GM19240 (cell line): ENCODE measurements around the gene YWHAB.
"Not testable (repeated sequence)": the region's sequence is repeated elsewhere in the genome, so short reads cannot be mapped to it uniquely, and the experiment has no call there.

ENCODE experiments used
- DNase-seq: peaks from one replicate; pipeline ENCODE4 v3.0.0; 2011; ENCODE audit warnings: low spot score; ENCODE audit not compliant: insufficient read length

Gene YWHAB

DNA sequence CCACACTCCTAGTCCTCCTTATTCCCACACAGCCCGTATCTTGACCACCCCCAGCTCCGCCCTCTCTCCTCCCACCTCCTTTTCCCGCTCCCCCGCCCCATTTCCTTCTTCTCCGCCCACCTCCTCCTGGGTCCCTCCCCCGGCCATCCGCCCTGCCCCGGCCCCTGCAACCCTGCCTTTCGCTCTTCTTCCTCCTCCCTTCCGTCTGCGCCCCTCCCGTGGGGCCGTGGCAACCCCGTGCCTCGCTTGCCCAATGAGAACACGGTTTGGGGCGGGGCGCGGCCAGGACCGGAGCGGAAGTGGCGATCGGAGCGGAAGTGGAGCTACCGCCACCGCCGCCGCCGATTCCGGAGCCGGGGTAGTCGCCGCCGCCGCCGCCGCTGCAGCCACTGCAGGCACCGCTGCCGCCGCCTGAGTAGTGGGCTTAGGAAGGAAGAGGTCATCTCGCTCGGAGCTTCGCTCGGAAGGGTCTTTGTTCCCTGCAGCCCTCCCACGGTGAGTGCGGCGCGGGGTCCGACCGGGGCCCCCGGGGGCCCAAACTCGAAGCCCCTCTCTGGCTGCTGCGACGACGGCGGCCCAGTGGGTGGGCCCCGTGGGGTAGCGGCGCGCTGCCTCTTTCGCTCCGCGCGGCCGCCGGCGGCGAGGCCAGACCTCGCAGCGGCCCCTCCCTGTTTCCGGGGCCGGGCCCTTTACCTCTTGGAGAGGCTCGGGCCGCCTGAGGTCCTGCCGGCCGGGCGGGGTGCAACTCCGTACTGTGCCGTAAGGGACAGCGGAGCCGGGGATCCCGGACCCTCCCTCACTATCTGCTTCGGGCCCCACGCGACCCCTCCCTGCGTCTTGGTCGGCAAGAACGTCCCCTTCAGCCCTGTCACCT is at the start of gene YWHAB:
YWHAB (plus strand) TSS at position 314 of the 874 bp plus-strand sequence. CDS start 15,829 bp downstream, outside the sequence.
- peak; percentile 84 for DNase-seq

DNA sequence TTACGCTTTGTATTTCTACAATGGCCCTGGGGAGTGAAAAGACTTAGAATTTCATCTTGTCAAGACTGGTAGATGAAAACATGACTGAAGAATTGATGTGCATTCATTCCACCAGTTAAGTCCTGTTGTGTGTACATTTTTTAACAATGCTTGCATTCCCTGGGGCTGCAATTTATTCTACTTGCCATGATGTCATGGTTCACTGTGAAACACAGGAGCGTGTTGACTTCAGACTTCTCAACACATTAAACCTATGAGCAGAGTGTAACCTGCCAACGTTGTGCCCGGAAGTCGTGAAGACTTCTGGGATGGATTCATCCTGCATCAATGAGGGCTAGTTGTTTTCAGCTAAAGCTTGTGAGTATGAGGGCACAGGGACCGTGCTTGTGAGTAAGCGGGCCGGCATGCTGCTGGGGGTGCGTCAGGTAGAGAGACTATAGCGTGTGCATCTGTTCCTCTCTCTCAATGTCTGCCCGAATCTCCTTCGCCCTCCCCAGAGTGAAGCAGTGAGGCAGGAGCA is 48.8 kb upstream of the YWHAB start:
- DNase-seq = no peak

DNA sequence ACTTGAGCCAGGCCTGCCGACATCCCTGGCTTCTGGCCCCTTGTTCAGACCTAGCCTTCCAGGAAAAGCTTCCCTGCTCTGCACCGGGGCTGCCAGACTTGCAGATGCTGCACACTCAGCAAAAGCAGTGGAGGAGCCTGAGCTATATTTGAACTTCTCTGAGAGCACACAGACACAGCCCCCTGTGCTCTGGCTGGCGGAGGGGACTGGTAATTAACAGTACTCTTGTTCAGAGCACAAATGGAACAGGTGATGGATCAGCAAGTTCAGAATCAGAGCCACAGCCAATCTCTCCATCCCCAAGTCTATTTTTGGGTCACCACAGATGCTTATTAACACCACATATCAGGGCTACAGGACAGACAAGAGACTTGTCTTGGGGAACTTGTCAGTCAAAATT is 47.6 kb upstream of the YWHAB start:
- no peak for DNase-seq

DNA sequence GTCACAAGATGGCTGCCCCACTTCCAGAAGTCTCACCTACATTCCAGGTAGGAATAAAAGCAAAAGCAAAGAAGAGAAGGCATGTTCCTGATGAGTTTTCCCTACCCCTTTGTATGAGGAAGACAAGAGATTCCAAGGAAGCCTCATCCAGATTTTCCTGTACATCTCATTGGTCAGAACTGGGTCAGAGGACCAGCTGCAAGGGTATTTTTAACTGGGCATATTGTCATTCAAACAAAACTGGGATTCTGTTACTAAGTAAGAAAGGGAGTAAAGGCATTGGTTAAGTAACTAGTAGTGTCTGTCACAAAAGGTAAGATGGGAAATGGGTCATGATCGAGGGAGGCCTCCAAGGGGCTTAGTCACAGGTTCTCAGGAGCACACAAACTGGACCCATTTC is 47.0 kb upstream of the YWHAB start:
- DNase-seq = no peak

DNA sequence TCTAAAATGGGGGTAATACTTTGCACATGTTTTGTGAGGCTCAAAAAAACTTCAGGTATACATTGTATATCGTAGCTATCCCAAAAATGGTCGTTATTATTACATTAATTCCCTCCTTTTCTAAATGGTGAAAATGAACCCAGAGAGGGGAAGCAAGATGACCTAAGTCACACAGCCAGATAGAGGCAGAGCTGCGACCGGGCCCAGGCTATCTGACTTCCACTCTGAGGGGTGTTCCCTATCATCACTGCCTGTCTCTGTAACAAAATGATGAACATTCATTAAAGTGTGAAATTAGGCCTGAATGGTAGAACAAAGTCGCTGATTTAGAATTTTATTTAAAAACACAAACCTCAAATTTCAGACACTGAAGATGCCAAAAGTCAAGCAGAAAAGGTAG is 46.0 kb upstream of the YWHAB start:
- DNase-seq = no peak

DNA sequence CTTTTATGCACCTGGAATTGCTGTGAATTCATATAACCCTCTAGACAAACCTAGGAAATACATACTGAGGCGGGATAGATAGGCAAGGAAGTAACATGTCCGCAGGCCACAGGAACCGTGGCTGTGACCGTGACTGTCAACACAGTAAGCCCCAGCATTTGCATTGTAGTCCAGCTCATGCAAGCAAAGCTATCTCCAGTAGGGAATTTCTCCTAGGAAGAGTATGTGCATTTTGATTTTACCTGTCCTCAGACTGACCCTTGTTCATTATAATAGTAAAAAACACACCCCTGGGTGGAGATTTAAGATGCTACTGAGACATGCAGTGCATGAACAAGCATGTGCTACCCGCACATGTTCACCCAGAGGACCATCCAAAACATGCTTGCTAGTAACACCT is 44.7 kb upstream of the YWHAB start:
- DNase-seq = no peak

DNA sequence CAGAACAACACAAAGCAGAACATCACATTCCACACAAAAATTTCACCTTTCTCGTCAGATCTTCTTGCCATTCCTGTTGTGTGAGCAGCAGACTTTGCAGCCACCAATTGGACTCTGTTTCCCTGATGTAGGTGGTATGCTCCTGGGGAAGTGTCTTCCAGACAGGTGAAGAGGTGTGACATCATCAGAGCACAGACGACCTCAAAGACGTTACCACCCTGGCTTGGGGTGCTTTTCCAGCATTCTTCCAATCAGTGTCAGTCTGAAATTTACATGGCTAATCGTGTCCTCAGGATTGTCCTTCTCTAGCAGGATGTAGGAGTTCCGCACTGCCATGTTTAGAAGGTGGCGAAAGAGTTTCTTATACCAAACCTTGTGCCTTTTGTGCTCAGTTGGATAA is 43.5 kb upstream of the YWHAB start:
- no peak for DNase-seq

DNA sequence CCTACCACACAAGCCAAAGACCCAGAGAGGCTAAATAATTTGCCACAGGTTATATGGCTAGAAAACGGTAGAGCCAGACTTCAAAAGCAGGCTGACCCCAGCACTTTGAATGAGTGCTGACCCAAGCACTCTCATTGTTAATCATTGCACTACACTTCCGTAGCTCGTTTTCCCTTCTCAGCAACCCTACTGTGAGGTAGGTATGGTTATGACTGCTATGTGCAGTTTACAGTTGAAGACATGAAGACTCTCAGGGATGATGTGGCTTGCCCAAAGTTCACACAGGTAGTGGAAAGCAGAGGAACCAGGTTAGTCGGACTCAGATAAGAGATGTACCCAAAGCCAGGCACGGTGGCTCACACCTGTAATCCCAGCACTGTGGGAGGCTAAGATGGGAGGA is 41.6 kb upstream of the YWHAB start:
- no peak for DNase-seq

DNA sequence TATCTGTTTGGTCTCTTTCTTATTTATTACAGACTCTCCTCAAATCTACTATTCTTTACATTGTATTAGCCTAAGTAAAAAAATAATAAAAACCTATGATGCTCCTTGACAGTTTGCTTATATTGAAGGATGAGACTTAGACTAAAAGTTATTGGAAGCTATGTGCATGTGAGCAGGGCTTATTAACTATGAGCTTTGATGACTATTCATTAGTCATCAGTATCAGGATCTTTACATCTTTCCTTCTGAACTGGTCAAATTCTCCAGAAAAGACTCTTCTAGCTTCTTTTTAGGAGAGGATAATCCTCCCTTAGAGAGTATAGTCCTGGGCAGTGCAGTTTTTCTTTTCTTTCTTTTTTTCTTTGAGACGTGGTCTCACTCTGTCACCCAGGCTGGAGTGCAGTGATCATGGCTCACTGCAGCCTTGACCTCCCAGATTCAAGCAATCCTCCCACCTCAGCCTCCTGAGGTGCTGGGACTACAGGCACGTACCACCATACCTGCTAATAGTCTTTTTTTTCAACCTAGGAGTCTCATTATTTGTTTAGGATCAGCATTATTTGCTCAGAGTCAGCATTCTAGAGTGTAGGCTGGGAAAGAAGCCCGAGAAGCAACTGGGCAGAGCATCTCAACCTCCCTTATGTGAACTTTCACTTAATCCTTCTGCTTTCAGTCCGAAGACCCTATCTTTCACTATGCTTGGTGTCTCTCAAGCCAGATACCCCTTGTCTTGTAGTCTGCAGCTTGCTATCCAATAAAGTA is 37.1 kb upstream of the YWHAB start:
- DNase-seq = no peak

DNA sequence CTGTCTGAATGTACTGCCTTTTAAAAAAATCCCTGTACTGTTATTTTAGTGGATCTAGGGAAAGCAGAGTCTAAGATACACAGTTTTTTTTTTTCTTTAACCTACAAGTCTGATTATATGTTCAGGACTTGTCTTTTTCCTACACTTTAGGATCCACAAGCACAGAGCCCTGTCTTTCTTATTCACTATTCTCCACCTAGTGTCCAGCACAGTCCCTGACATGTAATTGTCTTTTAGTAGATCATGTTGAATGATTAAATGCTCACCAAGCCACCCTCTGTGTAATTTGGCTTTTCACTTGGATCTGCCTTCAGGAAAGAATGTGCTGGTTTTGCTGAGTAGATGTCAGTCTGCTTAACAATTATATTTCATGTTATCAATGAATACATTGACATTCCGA is 35.8 kb upstream of the YWHAB start:
- DNase-seq = no peak

DNA sequence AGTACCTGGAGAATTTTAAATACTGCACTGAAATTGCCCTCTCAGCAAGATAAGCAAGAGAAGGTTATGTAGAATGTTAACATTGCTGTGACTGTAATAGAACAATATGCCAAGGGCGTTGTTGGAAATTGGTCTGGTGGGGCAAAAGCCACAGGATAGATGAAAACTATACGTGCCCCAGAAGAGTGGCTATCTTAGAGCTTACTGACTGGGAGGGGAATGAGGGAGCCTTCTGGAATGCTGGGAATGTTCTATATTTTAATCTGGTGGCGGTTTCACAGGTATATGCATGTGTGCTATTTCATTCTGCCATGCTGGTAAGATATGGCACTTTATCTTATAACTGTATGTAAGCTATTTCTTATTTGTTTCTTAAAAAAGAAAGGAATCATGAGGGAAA is 35.2 kb upstream of the YWHAB start:
- DNase-seq = no peak

DNA sequence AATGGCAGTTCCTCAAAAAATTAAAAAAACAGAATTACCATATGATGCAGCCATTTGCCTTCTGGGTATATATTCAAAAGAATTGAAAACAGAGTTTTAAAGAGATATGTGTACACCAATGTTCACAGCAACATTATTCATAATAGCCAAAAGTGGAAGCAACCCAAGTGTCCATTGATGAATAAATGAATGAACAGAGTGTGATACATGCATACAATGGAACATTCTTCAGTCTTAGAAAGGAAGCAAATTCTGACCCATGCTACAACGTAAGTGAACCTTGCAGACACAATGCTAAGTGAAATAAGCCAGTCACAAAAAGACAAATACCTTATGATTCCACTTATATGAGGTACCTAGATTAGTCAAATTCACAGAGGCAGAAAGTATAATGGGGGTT is 34.7 kb upstream of the YWHAB start:
- DNase-seq = no peak

DNA sequence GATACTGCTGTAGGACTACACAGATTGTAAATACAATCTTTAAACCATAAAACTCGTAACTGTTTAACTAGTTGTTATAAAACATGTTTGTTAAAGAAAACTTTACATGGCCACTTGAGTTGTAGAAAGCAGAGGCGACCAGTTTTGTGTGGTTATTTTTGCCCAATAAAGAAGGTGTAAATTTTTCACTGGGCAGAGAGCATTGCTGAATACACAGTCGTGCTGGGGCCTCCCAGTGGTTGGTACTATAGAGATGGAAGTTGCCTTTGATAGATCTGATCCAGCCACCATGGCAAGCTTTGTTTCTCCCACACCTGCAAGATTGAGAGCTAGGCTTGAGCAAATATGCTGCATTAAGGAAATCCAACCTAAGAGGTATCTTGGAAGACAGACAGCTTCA is 34.0 kb upstream of the YWHAB start:
- DNase-seq = no peak

DNA sequence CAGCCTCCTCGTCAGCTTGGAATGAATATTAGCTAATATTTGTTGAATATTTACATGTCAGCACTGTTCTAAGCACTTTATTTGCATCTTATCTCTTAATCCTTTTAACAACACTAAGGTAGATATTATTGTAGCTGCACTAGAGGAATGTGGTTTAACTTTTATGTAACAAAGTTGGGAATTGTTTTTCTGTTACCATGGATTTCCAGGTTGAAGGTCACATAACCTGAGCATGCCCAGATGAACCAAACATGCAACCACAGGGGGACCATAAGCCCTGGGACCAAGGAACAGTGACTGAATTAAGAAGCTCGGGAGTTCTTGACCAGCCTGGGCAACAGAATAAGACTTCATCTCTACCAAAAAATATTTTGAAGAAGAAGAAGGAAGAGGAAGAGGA is 29.1 kb upstream of the YWHAB start:
- no peak for DNase-seq

DNA sequence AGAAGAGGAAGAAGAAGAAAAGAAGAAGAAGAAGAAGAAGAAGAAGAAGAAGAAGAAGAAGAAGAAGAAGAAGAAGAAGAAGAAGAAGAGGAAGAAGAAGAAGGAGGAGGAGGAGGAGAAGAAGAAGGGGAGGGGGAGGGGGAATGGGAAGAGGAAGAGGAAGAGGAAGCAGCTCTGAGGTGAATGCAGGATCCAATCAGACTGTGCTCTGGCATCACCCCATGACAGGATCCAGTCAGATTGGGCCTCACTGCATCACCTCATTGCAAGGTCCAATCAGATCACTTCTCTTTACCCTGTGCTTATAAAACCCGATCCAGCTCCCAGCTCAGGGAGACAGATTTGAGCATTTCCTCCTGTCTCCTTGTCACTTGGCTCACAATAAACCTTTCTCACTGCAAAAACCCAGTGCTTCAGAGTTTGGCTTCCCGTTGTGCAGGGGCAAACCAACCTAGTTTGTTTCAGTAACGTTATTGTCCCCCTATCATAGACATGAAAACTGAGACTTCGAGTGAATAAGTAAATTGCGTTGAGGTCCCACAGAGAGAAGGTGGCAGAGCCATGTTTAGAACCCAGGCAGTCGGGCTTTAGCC is 28.6 kb upstream of the YWHAB start:
- no peak for DNase-seq

DNA sequence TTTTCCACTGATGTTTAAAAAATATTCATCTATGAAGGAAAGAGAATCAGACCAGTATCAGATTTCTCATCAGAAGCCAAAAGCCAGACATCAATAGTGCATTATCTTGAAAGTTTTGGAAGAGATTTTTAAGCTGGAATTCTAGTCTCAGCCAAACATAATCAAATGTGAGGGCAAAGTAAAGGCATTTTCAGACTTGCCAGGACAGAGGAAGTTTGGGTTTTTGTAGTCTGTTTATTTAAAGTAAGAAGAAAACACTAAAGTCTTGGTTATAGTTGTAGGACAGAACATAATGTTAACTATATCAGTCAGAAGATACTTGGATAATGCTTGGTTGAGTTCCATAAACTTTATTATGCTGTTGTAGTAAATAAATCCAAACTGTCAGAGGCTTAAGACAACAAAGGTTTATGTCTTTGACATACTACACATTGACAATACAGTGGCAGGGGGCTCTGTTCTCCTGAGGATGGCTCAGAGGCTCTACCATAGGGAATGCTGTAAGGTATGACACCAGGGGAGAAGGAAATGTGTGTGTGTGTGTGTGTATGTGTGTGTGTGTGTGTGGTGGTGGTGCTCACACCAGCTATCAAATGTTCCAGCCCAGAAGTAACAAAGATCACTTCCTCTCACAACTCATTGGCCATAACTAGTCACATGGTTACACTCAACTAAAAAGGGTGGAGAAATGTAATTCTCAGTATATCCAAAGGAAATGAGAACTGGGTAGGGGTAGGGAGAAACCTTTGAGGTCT is 26.7 kb upstream of the YWHAB start:
- DNase-seq = no peak

DNA sequence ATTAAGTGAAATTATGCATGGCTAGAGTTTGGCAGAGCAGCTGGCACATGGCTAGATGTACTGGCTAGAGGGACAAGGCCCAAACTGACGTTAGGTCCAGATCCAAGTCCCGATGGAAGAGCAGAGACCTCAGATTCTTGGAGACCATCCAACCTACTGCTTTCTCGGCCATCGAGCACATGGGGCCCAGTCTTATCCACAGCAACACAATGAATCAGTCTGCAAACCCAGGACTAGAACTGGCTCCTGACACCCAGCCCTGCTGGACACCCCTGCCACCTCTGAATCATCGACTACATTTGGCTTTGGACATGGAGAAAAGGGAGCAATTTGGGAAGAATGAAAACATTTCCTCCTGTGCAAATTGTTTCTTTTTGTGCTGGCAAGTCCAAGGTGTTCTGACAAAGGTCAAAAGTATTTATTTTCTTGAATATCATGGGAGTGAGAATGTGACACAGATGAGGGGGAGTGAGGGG is 23.9 kb upstream of the YWHAB start:
- DNase-seq = no peak

DNA sequence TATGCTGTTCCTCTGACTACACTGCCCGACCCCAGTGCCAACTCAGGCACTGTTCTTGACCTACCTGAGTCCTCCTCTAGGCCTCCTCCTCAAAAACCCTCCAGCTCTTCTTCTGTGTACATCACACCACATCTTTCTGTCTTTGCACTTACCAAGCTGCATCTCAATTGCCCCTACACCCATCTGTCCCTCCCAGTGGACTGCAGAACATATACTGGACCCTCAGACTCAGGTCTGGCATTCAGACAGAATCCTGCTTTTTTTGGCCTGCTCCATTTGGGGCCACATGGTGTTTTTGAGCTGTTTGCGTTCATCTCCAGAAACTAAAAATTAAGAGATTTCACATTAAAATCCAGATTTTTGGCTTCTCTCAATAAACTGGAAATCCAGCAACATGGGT is 23.2 kb upstream of the YWHAB start:
- DNase-seq = no peak

DNA sequence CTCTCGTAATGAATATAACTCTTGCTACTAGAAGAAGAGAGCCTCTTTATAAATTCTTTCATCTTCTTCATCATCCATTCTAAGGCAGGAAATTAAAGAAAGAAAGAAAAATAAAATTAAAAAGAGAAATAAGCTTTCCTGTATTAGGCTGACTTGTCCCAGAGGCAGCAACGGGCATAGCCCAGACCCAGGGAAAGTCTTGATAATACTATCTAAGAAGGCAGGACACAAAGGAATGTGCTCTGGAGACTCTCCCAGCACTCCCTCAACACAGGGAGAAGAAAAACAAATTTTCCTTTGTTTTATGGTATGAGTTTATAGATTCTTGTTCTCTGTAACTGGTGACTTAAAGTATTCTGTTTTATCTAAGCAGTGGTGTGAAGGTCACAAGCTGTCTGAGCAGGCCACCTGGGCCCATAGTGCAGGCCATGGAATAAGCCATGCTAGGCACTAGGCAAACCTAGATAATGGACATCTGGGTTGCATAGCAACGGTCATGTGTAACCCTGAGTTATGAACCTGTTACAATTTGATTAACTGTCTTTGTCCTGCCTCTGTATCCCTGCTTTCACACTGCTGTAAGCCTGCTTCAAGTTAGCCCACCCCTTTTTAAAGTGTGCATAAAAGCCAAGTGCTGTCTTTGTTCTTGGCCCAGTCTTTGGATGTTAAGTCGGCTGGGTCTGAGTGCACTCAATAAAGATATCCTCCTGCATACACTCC is 22.0 kb upstream of the YWHAB start:
- DNase-seq = not testable (repeated sequence)

DNA sequence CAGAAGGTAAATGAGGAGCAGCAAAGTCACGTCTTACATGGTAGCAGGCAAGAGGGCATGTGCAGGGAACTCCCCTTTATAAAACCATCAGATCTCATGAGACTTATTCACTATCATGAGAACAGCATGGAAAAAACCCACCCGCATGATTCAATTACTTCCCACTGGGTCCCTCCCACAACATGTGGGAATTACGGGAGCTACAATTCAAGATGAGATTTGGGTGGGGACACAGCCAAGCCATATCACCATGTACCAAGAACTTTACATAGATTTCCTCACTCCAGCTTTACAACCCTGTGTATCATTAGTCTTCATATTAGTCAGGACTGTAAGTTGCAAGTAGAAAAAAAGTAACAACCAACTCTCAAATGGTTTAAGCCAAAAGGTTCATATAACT is 21.0 kb upstream of the YWHAB start:
- not testable (repeated sequence) for DNase-seq
